ENCODE data around the gene TEX264.

DNA sequence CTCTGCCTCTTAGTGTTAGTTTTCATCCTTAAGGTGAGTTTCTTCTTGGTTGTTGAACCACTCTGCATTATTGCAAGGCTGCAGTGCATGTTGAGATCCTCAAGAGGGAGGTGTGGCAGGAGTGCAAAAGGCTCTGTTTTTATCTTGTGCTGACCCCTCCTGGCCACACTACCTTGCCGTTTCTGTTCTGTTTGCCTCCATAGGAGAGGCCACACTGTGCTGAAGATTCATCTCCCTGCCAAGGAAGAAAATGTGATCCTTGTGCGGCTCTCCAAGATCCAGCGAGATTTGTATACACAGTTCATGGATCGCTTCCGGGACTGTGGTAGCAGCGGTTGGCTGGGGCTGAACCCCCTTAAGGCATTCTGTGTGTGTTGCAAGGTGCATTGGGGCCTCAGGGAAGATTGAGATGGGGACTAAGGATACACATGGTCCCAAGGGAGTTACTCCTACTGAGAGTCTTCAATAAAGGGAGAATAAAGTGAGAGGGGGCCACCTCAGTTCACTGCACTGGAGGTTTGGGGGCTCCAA, 33.0 kb upstream of the TEX264 start:
- TF ChIP-seq, protein P1, sequence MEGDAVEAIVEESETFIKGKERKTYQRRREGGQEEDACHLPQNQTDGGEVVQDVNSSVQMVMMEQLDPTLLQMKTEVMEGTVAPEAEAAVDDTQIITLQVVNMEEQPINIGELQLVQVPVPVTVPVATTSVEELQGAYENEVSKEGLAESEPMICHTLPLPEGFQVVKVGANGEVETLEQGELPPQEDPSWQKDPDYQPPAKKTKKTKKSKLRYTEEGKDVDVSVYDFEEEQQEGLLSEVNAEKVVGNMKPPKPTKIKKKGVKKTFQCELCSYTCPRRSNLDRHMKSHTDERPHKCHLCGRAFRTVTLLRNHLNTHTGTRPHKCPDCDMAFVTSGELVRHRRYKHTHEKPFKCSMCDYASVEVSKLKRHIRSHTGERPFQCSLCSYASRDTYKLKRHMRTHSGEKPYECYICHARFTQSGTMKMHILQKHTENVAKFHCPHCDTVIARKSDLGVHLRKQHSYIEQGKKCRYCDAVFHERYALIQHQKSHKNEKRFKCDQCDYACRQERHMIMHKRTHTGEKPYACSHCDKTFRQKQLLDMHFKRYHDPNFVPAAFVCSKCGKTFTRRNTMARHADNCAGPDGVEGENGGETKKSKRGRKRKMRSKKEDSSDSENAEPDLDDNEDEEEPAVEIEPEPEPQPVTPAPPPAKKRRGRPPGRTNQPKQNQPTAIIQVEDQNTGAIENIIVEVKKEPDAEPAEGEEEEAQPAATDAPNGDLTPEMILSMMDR (IDR thresholded peaks at IDR 0.05; ENCODE audit: poor library complexity) = peak; percentile 73
- TF ChIP-seq EZH2 (IDR thresholded peaks at IDR 0.05; ENCODE audit: borderline replicate concordance) = no peak
- no peak for TF ChIP-seq EZH2phosphoT487 (IDR thresholded peaks at IDR 0.05; ENCODE audit: low read depth, severe bottlenecking, unreplicated experiment)
